Epithelial cell of proximal tubule (primary cell): ENCODE results near the gene ZNF382. TPM values are rescaled to one million over a fixed set of nuclear protein-coding genes. Genes with fewer than 3 reads are reported as not detected.

Experiments
- DNase-seq: peaks from one replicate; pipeline ENCODE4 v3.0.0-alpha.2; 2011; ENCODE audit warnings: low read depth
- H3K4me3 ChIP-seq: 2 replicates; pipeline ENCODE4 v1.5.1; 2011; ENCODE audit warnings: low read depth, mild to moderate bottlenecking, low read length
- CTCF ChIP-seq: conservative IDR thresholded peaks from 2 replicates; pipeline ENCODE4 v1.5.1; 2012; ENCODE audit warnings: low read depth, mild to moderate bottlenecking, low read length
- total RNA-seq: library from RNA; depleted of rRNA; stranded (reverse); fragments of >200 nt; gene quantifications from 2 replicates; pipeline ENCODE4 v1.2.3, GENCODE V29; 2015

Gene ZNF382
- total RNA-seq = 3.9 and 8.6 TPM in 2 replicates

- no peak for DNase-seq
- TF ChIP-seq CTCF = no peak
- peak within 1 kb of the TSS; percentile 95 for H3K4me3 ChIP-seq
These were observed at the start of gene ZNF382 for GRCh38 chr19:36605101-36605876. Gene ZNF382 (plus strand): TSS chr19:36605313. CDS start chr19:36609915, 4,602 bp downstream.

GRCh38 chr19:36564391-36564790 is 40.7 kb upstream of the ZNF382 start:
- H3K4me3 ChIP-seq = no peak overlapping the region
- DNase-seq = no peak
- TF ChIP-seq CTCF = no peak

GRCh38 chr19:36572593-36573019 is 32.5 kb upstream of the ZNF382 start:
- H3K4me3 ChIP-seq = peak overlapping the region; percentile 86
- TF ChIP-seq CTCF = no peak
- no peak for DNase-seq

GRCh38 chr19:36573020-36573894 is 31.9 kb upstream of the ZNF382 start, which contains the start of gene ZNF529:
Gene ZNF529 (minus strand): TSS chr19:36573292. CDS start chr19:36572346, 946 bp downstream.
- peak within 1 kb of the TSS; percentile 86 for H3K4me3 ChIP-seq
- peak; percentile 62 for DNase-seq
- TF ChIP-seq CTCF = no peak

GRCh38 chr19:36573895-36574720 is 31.0 kb upstream of the ZNF382 start:
- H3K4me3 ChIP-seq = peak overlapping the region; percentile 86
- no peak for DNase-seq
- TF ChIP-seq CTCF = no peak

GRCh38 chr19:36574741-36575140 is 30.4 kb upstream of the ZNF382 start:
- TF ChIP-seq CTCF = no peak
- DNase-seq = no peak
- H3K4me3 ChIP-seq = peak overlapping the region; percentile 86
